Rectal smooth muscle tissue (tissue), 1 donor: ENCODE data around the gene BAZ2B.
"Not testable (repeated sequence)": the region's sequence is repeated elsewhere in the genome, so short reads cannot be mapped to it uniquely, and the experiment has no call there.

ENCODE experiments used
- H3K27ac ChIP-seq: one replicate; pipeline ENCODE4 v1.7.0; 2013; ENCODE audit warnings: low read depth, low read length, inconsistent platforms
- H3K27me3 ChIP-seq: one replicate; pipeline ENCODE4 v1.7.0; 2013; ENCODE audit warnings: low read length; ENCODE audit not compliant: control insufficient read depth, insufficient read depth
- H3K36me3 ChIP-seq: one replicate; pipeline ENCODE4 v1.7.0; 2013; ENCODE audit warnings: low read length; ENCODE audit not compliant: control insufficient read depth, insufficient read depth
- H3K4me1 ChIP-seq: one replicate; pipeline ENCODE4 v1.7.0; 2013; ENCODE audit warnings: low read length; ENCODE audit not compliant: control insufficient read depth, insufficient read depth
- H3K4me3 ChIP-seq: one replicate; pipeline ENCODE4 v1.7.0; 2013; ENCODE audit warnings: low read length
- H3K9ac ChIP-seq: one replicate; pipeline ENCODE4 v1.7.0; 2013; ENCODE audit warnings: low read length

BAZ2B gene

DNA sequence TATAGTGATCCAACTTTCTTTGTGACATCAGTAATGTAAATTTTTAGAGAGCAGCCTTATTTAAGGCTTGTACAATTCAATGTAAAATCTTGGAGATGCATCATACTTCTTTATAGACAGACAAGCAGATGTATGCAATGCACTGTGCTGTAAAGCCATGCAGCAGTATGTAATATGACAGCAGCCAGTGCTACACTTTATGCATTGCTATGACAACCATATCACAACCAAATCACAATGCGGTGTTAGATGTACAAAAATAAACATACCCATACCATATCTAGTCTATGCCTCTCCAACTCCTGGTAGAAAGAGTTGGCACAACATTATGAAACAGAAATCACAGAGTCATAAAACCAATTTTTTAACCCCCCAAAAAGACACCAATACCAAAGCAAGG lies 219.5 kb downstream of the BAZ2B start:
- no peak overlapping the region for H3K4me3 ChIP-seq

DNA sequence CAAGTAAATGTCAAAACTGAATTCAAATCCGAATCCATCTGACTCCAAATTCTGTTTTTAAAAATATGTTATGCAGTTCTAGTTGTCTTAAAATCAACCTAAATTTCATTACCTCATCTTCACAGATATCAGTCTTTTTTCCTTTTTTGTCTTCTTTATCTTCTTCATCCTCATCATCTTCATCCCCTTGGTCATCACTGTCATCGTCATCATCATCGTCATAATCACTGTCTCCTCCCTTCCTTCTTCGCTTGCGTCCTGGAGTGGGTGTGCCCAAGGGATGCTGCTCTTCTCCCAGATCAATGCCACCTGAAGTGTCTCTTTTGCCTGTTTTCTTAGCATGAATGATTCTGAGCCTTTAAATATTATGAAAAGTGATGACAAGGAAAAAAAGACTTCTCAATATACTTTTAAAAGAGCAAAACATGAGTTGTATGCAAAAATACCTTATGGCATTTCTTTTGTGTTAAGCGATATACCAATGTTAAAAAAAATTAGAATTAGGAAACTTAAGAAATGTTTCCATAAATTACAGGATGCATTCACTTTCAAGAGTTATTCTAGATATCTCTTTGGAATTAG lies 233.8 kb downstream of the BAZ2B start:
- Histone ChIP-seq H3K36me3 (peaks cover 6% of the 10 kb centered on the region), H3K4me3 (no peak overlapping the region), H3K9ac (no peak overlapping the region), H3K27me3 (no peaks in the 10 kb centered on the region), H3K4me1 (no peaks in the 10 kb centered on the region), H3K27ac (no peak overlapping the region)

More for the DNA sequence above, 219.5 kb downstream of the BAZ2B start:
- Histone ChIP-seq H3K4me1 (no peaks in the 10 kb centered on the region), H3K9ac (no peak overlapping the region), H3K36me3 (peaks cover 13% of the 10 kb centered on the region), H3K27me3 (no peaks in the 10 kb centered on the region), H3K27ac (no peak overlapping the region)

DNA sequence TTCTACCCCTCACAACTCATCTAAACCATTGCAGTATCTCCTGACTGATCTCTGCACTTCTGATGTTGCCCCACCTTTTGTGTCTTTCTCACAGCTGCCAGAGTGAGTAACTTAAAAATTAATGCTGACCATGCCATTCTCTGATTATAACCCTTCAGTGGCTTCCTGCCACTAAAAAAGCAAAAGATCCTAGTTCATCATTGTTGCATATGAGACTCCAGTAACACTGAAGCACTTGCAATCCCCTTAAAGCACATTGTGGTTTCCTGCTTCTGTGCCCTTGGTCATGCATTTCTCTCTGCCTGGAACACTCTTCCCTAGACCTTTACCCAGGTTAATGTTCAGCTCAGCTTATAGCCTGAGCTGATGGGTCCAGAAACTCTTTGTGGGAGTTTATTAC lies 234.8 kb downstream of the BAZ2B start:
- Histone ChIP-seq H3K9ac (no peak overlapping the region), H3K36me3 (peaks cover 8% of the 10 kb centered on the region), H3K4me1 (no peaks in the 10 kb centered on the region), H3K27ac (no peak overlapping the region), H3K27me3 (no peaks in the 10 kb centered on the region), H3K4me3 (no peak overlapping the region)

DNA sequence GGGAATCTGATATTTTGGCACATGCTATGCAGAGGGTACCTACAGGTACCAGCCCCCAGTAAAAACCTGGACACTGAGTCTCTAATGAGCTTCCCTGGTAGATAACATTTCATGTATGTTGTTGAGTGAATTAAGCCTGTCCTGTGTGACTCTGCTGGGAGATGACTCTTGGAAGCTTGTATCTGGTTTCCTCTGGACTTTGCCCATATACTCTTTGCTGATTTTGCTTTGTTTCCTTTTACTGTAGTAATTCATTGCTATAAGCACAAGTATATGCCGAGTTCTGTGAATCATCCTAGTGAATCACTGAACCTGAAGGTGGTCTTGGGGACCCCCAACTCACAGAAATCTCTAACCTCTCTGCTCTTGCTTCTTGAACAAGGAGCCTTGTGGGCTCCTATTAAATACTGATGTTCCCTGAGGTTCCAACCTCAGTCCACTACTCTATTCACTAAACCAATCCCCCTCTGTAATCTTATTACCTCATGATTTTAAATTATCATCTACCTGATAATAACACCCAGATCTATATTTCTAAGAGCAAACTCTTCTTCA lies 235.6 kb downstream of the BAZ2B start:
- no peak overlapping the region for H3K9ac ChIP-seq
- no peak overlapping the region for H3K4me3 ChIP-seq
- no peak overlapping the region for H3K27ac ChIP-seq
- H3K27me3 ChIP-seq: no peaks in the 10 kb centered on the region
- peaks cover 8% of the 10 kb centered on the region for H3K36me3 ChIP-seq
- no peaks in the 10 kb centered on the region for H3K4me1 ChIP-seq

DNA sequence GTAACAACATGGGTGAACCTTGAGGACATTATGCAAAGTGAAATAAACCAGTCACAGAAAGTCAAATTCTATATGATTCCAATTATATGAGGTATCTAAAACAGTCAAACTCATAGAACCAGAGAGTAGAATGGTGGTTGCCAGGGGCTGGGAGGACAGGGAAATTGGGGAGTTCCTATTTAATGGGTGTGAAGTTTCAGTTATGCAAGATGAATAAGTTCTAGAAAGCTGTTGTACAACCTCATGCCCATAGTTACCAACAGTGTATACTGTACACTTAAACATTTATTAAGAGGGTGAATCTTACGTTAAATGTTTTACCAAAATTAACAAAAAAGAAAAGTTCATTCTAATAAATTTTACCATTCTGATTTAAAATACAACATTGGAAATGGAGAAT lies 237.2 kb downstream of the BAZ2B start:
- no peak overlapping the region for H3K27ac ChIP-seq
- peaks cover 5% of the 10 kb centered on the region for H3K36me3 ChIP-seq
- no peak overlapping the region for H3K4me3 ChIP-seq
- no peak overlapping the region for H3K9ac ChIP-seq
- no peaks in the 10 kb centered on the region for H3K27me3 ChIP-seq
- no peaks in the 10 kb centered on the region for H3K4me1 ChIP-seq

DNA sequence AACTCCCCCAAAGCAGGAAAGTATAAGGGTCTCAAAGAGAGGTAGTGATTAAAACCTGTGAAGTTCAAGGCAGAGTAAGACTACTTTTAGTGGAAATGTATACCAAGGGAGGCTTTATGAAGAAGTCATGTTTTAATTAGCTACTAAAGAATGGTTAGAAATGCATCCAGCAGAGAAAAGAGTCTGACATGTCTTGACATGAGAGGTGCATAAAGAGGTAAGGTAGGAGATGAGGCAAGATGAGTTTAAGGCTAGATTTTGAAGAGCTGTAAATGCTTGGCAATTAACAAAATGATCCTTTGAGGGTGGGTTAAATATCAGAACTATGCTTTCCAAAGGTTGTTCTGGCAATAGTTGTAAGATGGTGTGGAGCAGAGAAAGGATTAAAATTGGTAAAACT lies 241.1 kb downstream of the BAZ2B start:
- Histone ChIP-seq H3K36me3 (peaks cover 11% of the 10 kb centered on the region), H3K27me3 (no peaks in the 10 kb centered on the region), H3K27ac (no peak overlapping the region), H3K4me3 (no peak overlapping the region), H3K4me1 (no peaks in the 10 kb centered on the region), H3K9ac (no peak overlapping the region)

DNA sequence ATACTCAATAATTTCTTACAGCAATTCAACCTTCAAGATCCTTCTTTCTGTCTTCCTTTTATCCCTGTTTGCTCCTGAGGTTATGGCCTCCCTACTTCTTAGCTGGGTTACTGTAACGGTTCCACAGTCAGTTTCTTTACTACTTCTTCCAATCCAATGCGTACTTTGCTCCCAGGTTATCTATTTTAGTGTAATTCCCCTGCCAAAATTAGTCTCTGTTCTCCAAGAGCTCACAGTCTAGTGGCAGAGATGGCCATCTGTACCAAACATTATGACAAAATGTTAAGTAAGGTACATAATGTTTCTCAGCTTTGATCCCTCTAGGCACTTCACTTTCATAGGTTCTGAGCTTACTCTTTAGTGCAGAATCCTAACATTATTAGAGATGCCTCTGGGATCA lies 244.8 kb downstream of the BAZ2B start:
- no peaks in the 10 kb centered on the region for H3K4me1 ChIP-seq
- H3K9ac ChIP-seq: no peak overlapping the region
- H3K36me3 ChIP-seq: peaks cover 10% of the 10 kb centered on the region
- H3K27ac ChIP-seq: no peak overlapping the region
- H3K27me3 ChIP-seq: no peaks in the 10 kb centered on the region
- no peak overlapping the region for H3K4me3 ChIP-seq

DNA sequence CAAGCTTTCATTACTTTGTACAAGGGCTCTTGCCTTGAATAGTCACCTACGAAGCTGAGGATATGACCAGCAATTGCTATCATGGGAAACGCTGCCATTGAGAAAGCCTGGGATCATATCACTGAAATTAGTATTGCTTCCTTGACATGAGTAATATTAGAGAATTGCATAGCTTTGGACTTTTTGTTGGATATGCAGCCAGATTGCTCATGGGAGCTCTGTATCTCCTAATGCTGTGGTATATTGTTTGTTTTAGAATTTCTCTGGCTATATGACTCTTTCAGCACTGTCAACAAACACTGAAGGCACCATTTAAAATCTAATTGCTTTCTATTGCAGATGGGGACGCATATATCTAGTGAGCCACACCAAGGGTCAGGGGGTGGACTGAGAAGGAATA lies 249.8 kb downstream of the BAZ2B start:
- Histone ChIP-seq H3K4me3 (no peak overlapping the region), H3K4me1 (no peaks in the 10 kb centered on the region), H3K27me3 (no peaks in the 10 kb centered on the region), H3K9ac (no peak overlapping the region), H3K27ac (no peak overlapping the region), H3K36me3 (peaks cover 9% of the 10 kb centered on the region)

DNA sequence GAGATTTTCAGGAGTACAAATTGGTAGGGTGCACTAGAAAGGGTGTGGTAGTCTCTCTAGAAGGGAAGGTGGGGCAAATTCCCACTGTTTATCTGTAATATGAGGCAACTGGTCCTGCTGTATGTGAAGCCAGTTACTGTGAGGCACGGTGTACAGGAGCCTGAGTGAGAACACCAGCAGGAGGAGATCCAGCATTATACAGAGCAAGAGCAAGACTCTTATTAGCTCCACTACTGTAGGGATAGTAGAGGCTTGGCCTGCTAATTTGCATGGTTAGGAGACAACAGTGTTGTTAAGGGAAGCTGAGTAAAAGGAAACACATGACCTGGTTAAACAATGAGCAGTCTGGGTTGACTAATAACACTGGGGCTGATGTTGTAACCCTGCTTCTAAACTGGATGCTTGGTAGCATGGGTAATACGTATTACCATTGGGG lies 253.5 kb downstream of the BAZ2B start:
- Histone ChIP-seq H3K36me3 (peaks cover 9% of the 10 kb centered on the region), H3K27ac (no peak overlapping the region), H3K4me3 (no peak overlapping the region), H3K27me3 (no peaks in the 10 kb centered on the region), H3K4me1 (no peaks in the 10 kb centered on the region), H3K9ac (no peak overlapping the region)

DNA sequence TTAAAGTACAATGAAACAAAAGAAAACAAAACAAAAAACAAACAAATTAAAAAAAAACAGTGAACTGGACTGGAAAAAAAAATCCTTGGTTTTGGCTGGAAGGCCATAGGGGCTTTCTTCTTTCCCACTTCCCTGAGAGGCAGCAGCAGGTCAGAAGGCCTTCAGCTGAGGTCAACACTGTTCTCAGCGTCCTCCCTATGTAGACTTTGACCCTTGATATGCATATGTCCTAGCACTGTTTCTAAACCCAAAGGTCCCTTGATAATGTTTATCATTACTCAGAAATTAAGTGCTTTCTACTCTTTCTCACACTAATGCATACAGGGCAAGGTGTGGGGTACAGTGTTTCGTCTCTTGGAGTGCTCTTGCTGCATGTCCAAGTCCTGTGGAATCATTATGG lies 254.3 kb downstream of the BAZ2B start:
- H3K27me3 ChIP-seq: no peaks in the 10 kb centered on the region
- peaks cover 9% of the 10 kb centered on the region for H3K36me3 ChIP-seq
- no peak overlapping the region for H3K27ac ChIP-seq
- H3K4me1 ChIP-seq: no peaks in the 10 kb centered on the region
- H3K9ac ChIP-seq: no peak overlapping the region
- no peak overlapping the region for H3K4me3 ChIP-seq

DNA sequence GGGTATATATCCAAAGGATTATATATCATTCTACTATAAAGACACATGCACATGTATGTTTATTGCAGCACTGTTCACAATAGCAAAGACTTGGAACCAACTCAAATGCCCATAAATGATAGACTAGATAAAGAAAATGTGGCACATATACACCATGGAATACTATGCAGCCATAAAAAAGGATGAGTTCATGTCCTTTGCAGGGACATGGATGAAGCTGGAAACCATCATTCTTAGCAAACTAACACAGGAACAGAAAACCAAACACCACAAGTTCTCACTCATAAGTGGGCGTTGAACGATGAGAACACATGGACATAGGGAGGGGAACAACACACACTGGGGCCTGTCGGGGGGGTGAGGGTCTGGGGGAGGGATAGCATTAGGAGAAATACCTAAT lies 254.7 kb downstream of the BAZ2B start:
- H3K4me1 ChIP-seq, H3K27me3 ChIP-seq, H3K9ac ChIP-seq, H3K4me3 ChIP-seq, H3K27ac ChIP-seq, H3K36me3 ChIP-seq: not testable (repeated sequence)

DNA sequence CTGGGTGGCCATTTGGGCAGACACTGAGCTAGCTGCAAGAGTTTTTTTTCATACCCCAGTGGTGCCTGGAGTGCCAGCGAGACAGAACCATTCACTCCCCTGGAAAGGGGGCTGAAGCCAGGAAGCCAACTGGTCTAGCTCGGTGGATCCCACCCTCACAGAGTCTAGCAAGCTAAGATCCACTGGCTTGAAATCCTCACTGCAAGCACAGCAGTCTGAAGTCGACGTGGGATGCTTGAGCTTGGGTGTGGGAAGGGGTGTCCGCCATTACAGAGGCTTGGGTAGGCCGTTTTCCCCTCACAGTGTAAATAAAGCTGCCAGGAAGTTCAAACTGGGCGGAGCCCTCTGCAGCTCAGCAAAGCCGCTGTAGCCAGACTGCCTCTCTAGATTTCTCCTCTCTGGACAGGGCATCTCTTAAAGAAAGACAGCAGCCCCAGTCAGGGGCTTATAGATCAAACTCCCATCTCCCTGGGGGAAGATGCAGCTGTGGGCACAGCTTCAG lies 260.2 kb downstream of the BAZ2B start:
- Histone ChIP-seq H3K4me3 (no peak overlapping the region), H3K36me3 (peaks cover 5% of the 10 kb centered on the region), H3K27me3 (no peaks in the 10 kb centered on the region), H3K4me1 (no peaks in the 10 kb centered on the region), H3K27ac (no peak overlapping the region), H3K9ac (no peak overlapping the region)

DNA sequence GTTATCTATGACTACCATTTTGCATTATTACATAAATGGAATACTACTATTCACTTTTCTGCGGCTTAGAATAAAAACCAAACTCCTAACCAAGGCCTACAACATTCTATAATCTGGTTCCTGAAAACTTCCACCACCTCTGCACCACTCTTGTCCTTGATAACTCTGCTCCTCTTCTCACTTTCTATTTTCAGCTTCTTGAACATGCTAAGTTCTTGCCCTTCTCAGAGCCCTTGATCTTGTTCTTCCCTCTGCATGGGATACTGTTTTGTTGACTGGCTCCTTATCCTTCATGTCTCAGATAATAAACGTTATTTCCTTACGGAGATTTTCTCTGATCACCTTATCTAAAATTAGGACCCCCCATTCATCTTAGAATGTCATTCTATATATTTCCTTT lies 264.4 kb downstream of the BAZ2B start:
- peaks cover 8% of the 10 kb centered on the region for H3K36me3 ChIP-seq
- H3K27me3 ChIP-seq: no peaks in the 10 kb centered on the region
- H3K27ac ChIP-seq: no peak overlapping the region
- H3K4me3 ChIP-seq: no peak overlapping the region
- H3K4me1 ChIP-seq: no peaks in the 10 kb centered on the region
- H3K9ac ChIP-seq: no peak overlapping the region
